ENCODE results near the gene TPD52L2. TPM values are rescaled to one million over a fixed set of nuclear protein-coding genes. Genes with fewer than 3 reads are reported as not detected.
"Not testable (repeated sequence)": the region's sequence is repeated elsewhere in the genome, so short reads cannot be mapped to it uniquely, and the experiment has no call there.

TPD52L2 gene
- total and polyA plus RNA-seq, 8 donors: 82.6 to 116 (median 87.0) TPM

- no peak for ATAC-seq
- intact Hi-C loops (cut with DNase I): no loop called here
- no peak for DNase-seq
- Histone ChIP-seq H3K9me3 (no peaks in the 10 kb centered on the region), H3K4me3 (no peak overlapping the region), H3K4me1 (no peaks in the 10 kb centered on the region), H3K27ac (no peak overlapping the region), H3K27me3 (no peaks in the 10 kb centered on the region), H3K36me3 (peaks cover 0 to 68% of the 10 kb centered on the region in 2 donors)
- no peak for TF ChIP-seq CTCF (IDR thresholded peaks at IDR 0.05)
Measured at GRCh38 chr20:63926298-63926697, 61.2 kb downstream of the TPD52L2 start.

GRCh38 chr20:63929071-63929470 lies 64.0 kb downstream of the TPD52L2 start:
- H3K36me3 ChIP-seq: peaks cover 0 to 82% of the 10 kb centered on the region in 2 donors

GRCh38 chr20:63929473-63929883 lies 64.4 kb downstream of the TPD52L2 start:
- H3K4me1 ChIP-seq; H3K27me3 ChIP-seq; intact Hi-C loops (cut with DNase I); H3K4me3 ChIP-seq; H3K27ac ChIP-seq; DNase-seq; ATAC-seq; H3K9me3 ChIP-seq: not testable (repeated sequence)
- H3K36me3 ChIP-seq: peaks cover 0 to 82% of the 10 kb centered on the region in 2 donors

More at GRCh38 chr20:63929071-63929470, 64.0 kb downstream of the TPD52L2 start:
- no peak for DNase-seq
- intact Hi-C loops (cut with DNase I): no loop called here
- Histone ChIP-seq H3K4me1 (no peaks in the 10 kb centered on the region), H3K4me3 (no peak overlapping the region), H3K27me3 (no peaks in the 10 kb centered on the region), H3K9me3 (no peaks in the 10 kb centered on the region), H3K27ac (no peak overlapping the region)
- ATAC-seq: no peak
- no peak for TF ChIP-seq CTCF (IDR thresholded peaks at IDR 0.05)

GRCh38 chr20:63930971-63931553 lies 66.0 kb downstream of the TPD52L2 start:
- intact Hi-C loops (cut with DNase I): no loop called here
- DNase-seq: no peak
- no peaks in the 10 kb centered on the region for H3K27me3 ChIP-seq
- no peak overlapping the region for H3K4me3 ChIP-seq
- H3K4me1 ChIP-seq: no peaks in the 10 kb centered on the region
- peaks cover 0 to 91% of the 10 kb centered on the region in 2 donors for H3K36me3 ChIP-seq
- ATAC-seq: no peak
- H3K27ac ChIP-seq: no peak overlapping the region
- no peaks in the 10 kb centered on the region for H3K9me3 ChIP-seq
- TF ChIP-seq CTCF (IDR thresholded peaks at IDR 0.05): no peak

- H3K27me3 ChIP-seq: no peaks in the 10 kb centered on the region
- no peaks in the 10 kb centered on the region for H3K4me1 ChIP-seq
- no peaks in the 10 kb centered on the region for H3K9me3 ChIP-seq
- peaks cover 0 to 94% of the 10 kb centered on the region in 2 donors for H3K36me3 ChIP-seq
- no peak for TF ChIP-seq CTCF (IDR thresholded peaks at IDR 0.05)
- intact Hi-C loops (cut with DNase I): no loop called here
- no peak overlapping the region for H3K4me3 ChIP-seq
- no peak for ATAC-seq
- H3K27ac ChIP-seq: no peak overlapping the region
- no peak for DNase-seq
Measured at GRCh38 chr20:63931735-63932134, 66.7 kb downstream of the TPD52L2 start.
